ENCODE measurements around the gene MTR.

The MTR gene

GRCh38 chr1:236774926-236775325 is 20.2 kb upstream of the MTR start:
- Histone ChIP-seq H3K36me3 (ENCODE audit: control insufficient read depth, insufficient read depth, low read length) (no peaks in the 10 kb centered on the region), H3K4me1 (ENCODE audit: control insufficient read depth, insufficient read depth, low read length) (no peaks in the 10 kb centered on the region), H3K27ac (ENCODE audit: low read depth, low read length) (no peak overlapping the region), H3K9me3 (ENCODE audit: control insufficient read depth, insufficient read depth, low read length) (peaks cover 6% of the 10 kb centered on the region), H3K4me3 (ENCODE audit: low read depth, low read length) (no peak overlapping the region), H3K27me3 (ENCODE audit: control insufficient read depth, insufficient read depth, low read length) (no peaks in the 10 kb centered on the region), H3K9ac (ENCODE audit: low read depth, low read length) (no peak overlapping the region)

GRCh38 chr1:236779312-236779711 is 15.8 kb upstream of the MTR start:
- Histone ChIP-seq H3K9ac (ENCODE audit: low read depth, low read length) (no peak overlapping the region), H3K36me3 (ENCODE audit: control insufficient read depth, insufficient read depth, low read length) (no peaks in the 10 kb centered on the region), H3K27ac (ENCODE audit: low read depth, low read length) (no peak overlapping the region), H3K9me3 (ENCODE audit: control insufficient read depth, insufficient read depth, low read length) (peaks cover 6% of the 10 kb centered on the region), H3K4me3 (ENCODE audit: low read depth, low read length) (no peak overlapping the region), H3K4me1 (ENCODE audit: control insufficient read depth, insufficient read depth, low read length) (no peaks in the 10 kb centered on the region), H3K27me3 (ENCODE audit: control insufficient read depth, insufficient read depth, low read length) (no peaks in the 10 kb centered on the region)

- Histone ChIP-seq H3K27ac (ENCODE audit: low read depth, low read length) (no peak overlapping the region), H3K9me3 (ENCODE audit: control insufficient read depth, insufficient read depth, low read length) (no peaks in the 10 kb centered on the region), H3K4me3 (ENCODE audit: low read depth, low read length) (no peak overlapping the region), H3K27me3 (ENCODE audit: control insufficient read depth, insufficient read depth, low read length) (no peaks in the 10 kb centered on the region), H3K9ac (ENCODE audit: low read depth, low read length) (no peak overlapping the region), H3K36me3 (ENCODE audit: control insufficient read depth, insufficient read depth, low read length) (no peaks in the 10 kb centered on the region), H3K4me1 (ENCODE audit: control insufficient read depth, insufficient read depth, low read length) (no peaks in the 10 kb centered on the region)
Observed at GRCh38 chr1:236785477-236785876, 9.6 kb upstream of the MTR start.

GRCh38 chr1:236786453-236786852 is 8.6 kb upstream of the MTR start:
- Histone ChIP-seq H3K36me3 (ENCODE audit: control insufficient read depth, insufficient read depth, low read length) (no peaks in the 10 kb centered on the region), H3K27ac (ENCODE audit: low read depth, low read length) (no peak overlapping the region), H3K9ac (ENCODE audit: low read depth, low read length) (no peak overlapping the region), H3K9me3 (ENCODE audit: control insufficient read depth, insufficient read depth, low read length) (no peaks in the 10 kb centered on the region), H3K27me3 (ENCODE audit: control insufficient read depth, insufficient read depth, low read length) (no peaks in the 10 kb centered on the region), H3K4me3 (ENCODE audit: low read depth, low read length) (no peak overlapping the region), H3K4me1 (ENCODE audit: control insufficient read depth, insufficient read depth, low read length) (no peaks in the 10 kb centered on the region)

GRCh38 chr1:236794585-236795034 is 482 bp upstream of the MTR start:
- Histone ChIP-seq H3K4me1 (ENCODE audit: control insufficient read depth, insufficient read depth, low read length) (0 out of 2 replicates have a peak, but pooled peaks cover 3% of the 10 kb centered on the region), H3K36me3 (ENCODE audit: control insufficient read depth, insufficient read depth, low read length) (no peaks in the 10 kb centered on the region), H3K9ac (ENCODE audit: low read depth, low read length) (peak overlapping the region; percentile 23; the same call in 1 of the 2 replicates), H3K27ac (ENCODE audit: low read depth, low read length) (peak overlapping the region; percentile 26), H3K4me3 (ENCODE audit: low read depth, low read length) (peak overlapping the region; percentile 100), H3K9me3 (ENCODE audit: control insufficient read depth, insufficient read depth, low read length) (no peaks in the 10 kb centered on the region), H3K27me3 (ENCODE audit: control insufficient read depth, insufficient read depth, low read length) (0 out of 2 replicates have a peak, but pooled peaks cover 3% of the 10 kb centered on the region)

- H3K27ac ChIP-seq (ENCODE audit: low read depth, low read length): no peak overlapping the region
Observed at GRCh38 chr1:236795757-236796667, 920 bp downstream of the MTR start.

GRCh38 chr1:236799001-236799400 is 3.9 kb downstream of the MTR start:
- Histone ChIP-seq H3K27me3 (ENCODE audit: control insufficient read depth, insufficient read depth, low read length) (no peaks in the 10 kb centered on the region), H3K4me3 (ENCODE audit: low read depth, low read length) (no peak overlapping the region), H3K27ac (ENCODE audit: low read depth, low read length) (no peak overlapping the region), H3K9me3 (ENCODE audit: control insufficient read depth, insufficient read depth, low read length) (no peaks in the 10 kb centered on the region), H3K4me1 (ENCODE audit: control insufficient read depth, insufficient read depth, low read length) (0 out of 2 replicates have a peak, but pooled peaks cover 3% of the 10 kb centered on the region), H3K36me3 (ENCODE audit: control insufficient read depth, insufficient read depth, low read length) (peaks cover 7% of the 10 kb centered on the region; the same call in 1 of the 2 replicates), H3K9ac (ENCODE audit: low read depth, low read length) (no peak overlapping the region)

More at GRCh38 chr1:236795757-236796667, 920 bp downstream of the MTR start:
- Histone ChIP-seq H3K36me3 (ENCODE audit: control insufficient read depth, insufficient read depth, low read length) (no peaks in the 10 kb centered on the region), H3K9ac (ENCODE audit: low read depth, low read length) (peak overlapping the region; percentile 72), H3K9me3 (ENCODE audit: control insufficient read depth, insufficient read depth, low read length) (no peaks in the 10 kb centered on the region), H3K4me3 (ENCODE audit: low read depth, low read length) (peak overlapping the region; percentile 100), H3K27me3 (ENCODE audit: control insufficient read depth, insufficient read depth, low read length) (0 out of 2 replicates have a peak, but pooled peaks cover 3% of the 10 kb centered on the region), H3K4me1 (ENCODE audit: control insufficient read depth, insufficient read depth, low read length) (0 out of 2 replicates have a peak, but pooled peaks cover 3% of the 10 kb centered on the region)

GRCh38 chr1:236800002-236800620 is 5.0 kb downstream of the MTR start:
- Histone ChIP-seq H3K4me3 (ENCODE audit: low read depth, low read length) (no peak overlapping the region), H3K27me3 (ENCODE audit: control insufficient read depth, insufficient read depth, low read length) (no peaks in the 10 kb centered on the region), H3K27ac (ENCODE audit: low read depth, low read length) (no peak overlapping the region), H3K9ac (ENCODE audit: low read depth, low read length) (no peak overlapping the region), H3K4me1 (ENCODE audit: control insufficient read depth, insufficient read depth, low read length) (0 out of 2 replicates have a peak, but pooled peaks cover 3% of the 10 kb centered on the region), H3K36me3 (ENCODE audit: control insufficient read depth, insufficient read depth, low read length) (peaks cover 10% of the 10 kb centered on the region; the same call in 1 of the 2 replicates), H3K9me3 (ENCODE audit: control insufficient read depth, insufficient read depth, low read length) (no peaks in the 10 kb centered on the region)

- H3K4me1 ChIP-seq (ENCODE audit: control insufficient read depth, insufficient read depth, low read length): 0 out of 2 replicates have a peak, but pooled peaks cover 3% of the 10 kb centered on the region
- no peaks in the 10 kb centered on the region for H3K27me3 ChIP-seq (ENCODE audit: control insufficient read depth, insufficient read depth, low read length)
- H3K4me3 ChIP-seq (ENCODE audit: low read depth, low read length): no peak overlapping the region
- peaks cover 10% of the 10 kb centered on the region; the same call in 1 of the 2 replicates for H3K36me3 ChIP-seq (ENCODE audit: control insufficient read depth, insufficient read depth, low read length)
- H3K9me3 ChIP-seq (ENCODE audit: control insufficient read depth, insufficient read depth, low read length): no peaks in the 10 kb centered on the region
- H3K9ac ChIP-seq (ENCODE audit: low read depth, low read length): no peak overlapping the region
- no peak overlapping the region for H3K27ac ChIP-seq (ENCODE audit: low read depth, low read length)
Observed at GRCh38 chr1:236800623-236801022, 5.5 kb downstream of the MTR start.

DNA sequence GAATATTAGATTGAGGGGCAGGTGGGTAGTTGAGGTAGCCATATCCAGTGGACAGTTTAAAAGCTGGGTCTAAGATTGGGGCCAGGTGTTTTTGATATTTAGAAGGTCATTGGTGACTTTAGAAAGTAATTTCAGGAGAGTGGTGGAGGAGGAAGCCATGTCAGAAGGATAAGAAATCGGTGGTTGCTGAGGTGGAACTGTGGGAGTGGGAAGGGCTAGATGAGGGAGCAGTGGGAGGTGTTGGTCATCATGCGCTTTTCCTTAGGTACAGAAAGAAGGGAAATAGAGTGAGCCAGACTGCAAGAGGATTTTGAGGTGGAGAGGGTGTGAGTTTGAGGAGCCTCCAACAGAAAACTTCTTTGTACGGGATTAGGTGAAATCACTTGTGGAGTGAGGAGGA is 7.2 kb downstream of the MTR start:
- peaks cover 22% of the 10 kb centered on the region for H3K36me3 ChIP-seq (ENCODE audit: control insufficient read depth, insufficient read depth, low read length)
- no peak overlapping the region for H3K27ac ChIP-seq (ENCODE audit: low read depth, low read length)

GRCh38 chr1:236806634-236807033 is 11.5 kb downstream of the MTR start:
- Histone ChIP-seq H3K27me3 (ENCODE audit: control insufficient read depth, insufficient read depth, low read length) (no peaks in the 10 kb centered on the region), H3K4me3 (ENCODE audit: low read depth, low read length) (no peak overlapping the region), H3K27ac (ENCODE audit: low read depth, low read length) (no peak overlapping the region), H3K9me3 (ENCODE audit: control insufficient read depth, insufficient read depth, low read length) (no peaks in the 10 kb centered on the region), H3K9ac (ENCODE audit: low read depth, low read length) (no peak overlapping the region), H3K36me3 (ENCODE audit: control insufficient read depth, insufficient read depth, low read length) (peaks cover 52% of the 10 kb centered on the region), H3K4me1 (ENCODE audit: control insufficient read depth, insufficient read depth, low read length) (no peaks in the 10 kb centered on the region)

More for the DNA sequence above, 7.2 kb downstream of the MTR start:
- H3K9me3 ChIP-seq (ENCODE audit: control insufficient read depth, insufficient read depth, low read length): no peaks in the 10 kb centered on the region
- H3K4me1 ChIP-seq (ENCODE audit: control insufficient read depth, insufficient read depth, low read length): no peaks in the 10 kb centered on the region
- no peak overlapping the region for H3K4me3 ChIP-seq (ENCODE audit: low read depth, low read length)
- H3K9ac ChIP-seq (ENCODE audit: low read depth, low read length): no peak overlapping the region
- H3K27me3 ChIP-seq (ENCODE audit: control insufficient read depth, insufficient read depth, low read length): no peaks in the 10 kb centered on the region

All from HUES48 (cell line).